ENCODE measurements around the gene HS3ST3B1. TPM values are rescaled to one million over a fixed set of nuclear protein-coding genes. Genes with fewer than 3 reads are reported as not detected.

Gene HS3ST3B1
- total RNA-seq, 1 donor: 9.1 TPM

GRCh38 chr17:14311981-14312380 lies 11.1 kb downstream of the HS3ST3B1 start:
- H3K4me3 ChIP-seq (ENCODE audit: low read depth, low read length): no peak overlapping the region
- no peak for DNase-seq (ENCODE audit: low read depth)
- no peak for TF ChIP-seq CTCF (IDR thresholded peaks at IDR 0.05; ENCODE audit: insufficient read depth, low read length)

DNA sequence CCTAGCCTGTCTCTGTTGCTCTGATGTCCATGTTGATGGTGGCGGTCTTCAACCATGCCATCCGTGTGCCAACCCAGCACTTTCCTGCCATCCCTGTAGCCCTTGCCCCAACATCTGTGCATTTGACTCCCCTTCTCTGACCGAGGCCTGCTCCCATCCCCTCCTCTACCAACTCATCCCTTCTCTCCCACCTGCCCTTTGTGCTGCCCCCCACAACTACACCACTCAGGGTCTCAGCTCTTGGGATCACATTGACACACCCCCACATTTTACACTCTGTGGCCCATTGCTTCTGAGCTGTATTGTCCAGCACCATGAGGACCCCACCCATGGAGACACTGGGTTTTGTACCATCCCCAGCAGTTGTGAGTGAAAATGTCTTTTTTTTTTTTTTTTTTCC lies 11.6 kb downstream of the HS3ST3B1 start:
- no peak overlapping the region for H3K4me3 ChIP-seq (ENCODE audit: low read depth, low read length)
- TF ChIP-seq CTCF (IDR thresholded peaks at IDR 0.05; ENCODE audit: insufficient read depth, low read length): no peak
- DNase-seq (ENCODE audit: low read depth): no peak

- no peak for TF ChIP-seq CTCF (IDR thresholded peaks at IDR 0.05; ENCODE audit: insufficient read depth, low read length)
- no peak for DNase-seq (ENCODE audit: low read depth)
- H3K4me3 ChIP-seq (ENCODE audit: low read depth, low read length): no peak overlapping the region
Measured at GRCh38 chr17:14316126-14316832, 15.4 kb downstream of the HS3ST3B1 start.

DNA sequence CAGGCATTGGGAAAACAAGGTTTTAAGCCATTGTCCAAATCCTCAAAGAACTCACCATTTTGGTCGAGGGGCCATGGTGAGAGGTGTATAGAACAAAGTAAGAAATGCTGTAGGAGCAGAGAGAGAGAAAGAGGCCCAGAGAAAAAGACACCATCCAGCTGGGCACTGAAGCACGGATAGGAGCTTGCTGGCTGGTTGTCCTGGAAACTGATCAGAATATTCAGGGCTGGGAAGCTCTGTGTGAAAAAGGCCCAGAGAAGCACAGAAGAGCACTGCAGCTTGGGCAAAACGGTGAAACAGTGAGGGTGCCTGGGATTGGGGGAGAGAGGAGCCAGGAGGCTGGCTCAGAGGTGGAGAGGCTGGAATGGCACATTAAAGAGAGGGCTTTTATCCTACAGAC lies 16.5 kb downstream of the HS3ST3B1 start:
- DNase-seq (ENCODE audit: low read depth): no peak

GRCh38 chr17:14318109-14318917 lies 17.4 kb downstream of the HS3ST3B1 start:
- no peak for TF ChIP-seq CTCF (IDR thresholded peaks at IDR 0.05; ENCODE audit: insufficient read depth, low read length)
- no peak overlapping the region for H3K4me3 ChIP-seq (ENCODE audit: low read depth, low read length)
- DNase-seq (ENCODE audit: low read depth): no peak

More for the DNA sequence above, 16.5 kb downstream of the HS3ST3B1 start:
- H3K4me3 ChIP-seq (ENCODE audit: low read depth, low read length): no peak overlapping the region
- TF ChIP-seq CTCF (IDR thresholded peaks at IDR 0.05; ENCODE audit: insufficient read depth, low read length): no peak

DNA sequence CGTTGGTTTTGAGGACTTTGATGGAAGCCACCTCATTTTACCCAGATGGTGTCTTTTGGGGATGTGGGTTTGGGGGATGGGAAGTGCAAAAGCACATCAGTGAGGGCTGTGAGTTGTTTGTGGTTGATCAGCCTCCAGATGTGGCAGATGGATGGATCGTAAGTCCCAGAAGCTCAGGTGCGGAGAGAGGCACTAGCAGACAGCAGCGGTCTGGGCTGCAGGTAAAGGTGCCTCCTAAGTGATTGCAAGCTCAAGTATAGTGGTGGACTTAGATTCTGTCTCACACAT lies 18.0 kb downstream of the HS3ST3B1 start:
- no peak overlapping the region for H3K4me3 ChIP-seq (ENCODE audit: low read depth, low read length)
- no peak for TF ChIP-seq CTCF (IDR thresholded peaks at IDR 0.05; ENCODE audit: insufficient read depth, low read length)
- no peak for DNase-seq (ENCODE audit: low read depth)
